Ovary (tissue), 9 donors: ENCODE results near the gene FBXO4. TPM values are rescaled to one million over a fixed set of nuclear protein-coding genes. Genes with fewer than 3 reads are reported as not detected.

Experiments
- DNase-seq, 5 donors: peaks; one replicate each; pipeline ENCODE4 v3.0.0-alpha.2; 2019 to 2020
- H3K27ac ChIP-seq, 2 donors: fragments of 200-600 bp; one replicate each; pipeline versions ENCODE4 v1.5.1 to v1.8.0; 2019 to 2022
- H3K27me3 ChIP-seq: fragments of 200-600 bp; one replicate; pipeline ENCODE4 v1.8.0; 2022
- H3K36me3 ChIP-seq: fragments of 200-600 bp; sonication (generic); one replicate; pipeline ENCODE4 v1.5.1; 2019
- H3K4me1 ChIP-seq: one replicate; pipeline ENCODE4 v1.8.1; 2013; ENCODE audit warnings: mild to moderate bottlenecking, moderate library complexity; ENCODE audit not compliant: insufficient read depth
- H3K4me3 ChIP-seq: fragments of 200-600 bp; sonication (generic); one replicate; pipeline ENCODE4 v1.5.1; 2017
- H3K9me3 ChIP-seq, 2 donors: fragments of 200-600 bp in 1 of 2; sonication (generic) in 1 of 2; one replicate each; pipeline versions ENCODE4 v1.5.1 to v1.8.1; 2013 to 2019; ENCODE audit warnings: mild to moderate bottlenecking in 1 of 2, moderate library complexity in 1 of 2
- CTCF ChIP-seq, 3 donors: fragments of 450-650 bp in 2 of 3; fragments of 200-600 bp in 1 of 3; IDR thresholded peaks; one replicate each; pipeline versions ENCODE4 v1.5.1 to v1.8.0; 2016 to 2022; ENCODE audit warnings: antibody characterized with exemption in 3 of 3, mild to moderate bottlenecking in 1 of 3
- EP300 ChIP-seq: sonication (generic); formaldehyde crosslinking; IDR thresholded peaks from one replicate; pipeline ENCODE4 v1.6.1; 2017; ENCODE audit warnings: antibody characterized with exemption
- POLR2A ChIP-seq: fragments of 450-650 bp; IDR thresholded peaks from one replicate; pipeline ENCODE4 v1.6.1; 2017; ENCODE audit warnings: antibody characterized with exemption, mild to moderate bottlenecking, moderate library complexity
- WGBS, 3 donors: extraction: QIAGEN DNeasy Blood & Tissue Kit in 1 of 3; methylation state at CpG; one replicate each; pipeline versions ENCODE4 v1.1.5 to v1.1.7; 2013 to 2017; 5-methylcytosine and 5-hydroxymethylcytosine counted together
- intact Hi-C, 4 donors: fragments of 100-400 bp; cut with DNase I; formaldehyde crosslinking; loops; one replicate each; pipeline versions ENCODE4 v1.11.0 to v1.15.1; 2022 to 2023
- polyA plus RNA-seq, 2 donors: library from polyadenylated mRNA; stranded (reverse); fragments of 200-250 nt in 1 of 2; fragments of 350-450 nt in 1 of 2; fragmentation: Illumina TruSeq in 1 of 2; extraction: RNeasy Lipid Tissue Mini Kit (QIAGEN cat#74804) in 1 of 2; gene quantifications; one replicate each; pipeline ENCODE4 v1.2.3, GENCODE V29; 2013 to 2014
- total RNA-seq, 7 donors: library from RNA; depleted of rRNA in 2 of 7; stranded (reverse); fragments of >200 nt in 2 of 7; fragmentation: NEBNext Ultra II Directional in 3 of 7; extraction: Animal tissue kit (Norgen Biotek cat#: 25700) in 3 of 7; gene quantifications; one replicate each; pipeline versions ENCODE4 v1.1.0 to v1.2.4, GENCODE V29; 2016 to 2023
- donor health status: DM: no; HTN: no; CAD: no; lungs with moderate emphysema.
- donor health status: DM: no; HTN: no; CAD: no.
- donor health status: Bipolar disorder and iron deficiency.
- donor health status: DM: yes; HTN: yes; CAD: no.
- donor health status: DM: no; HTN: no; CAD: no.
- donor health status: DM: yes; HTN: yes; CAD: no.

Gene FBXO4
- total and polyA plus RNA-seq, 9 donors = 7.4 to 16.3 (median 8.7) TPM

DNA sequence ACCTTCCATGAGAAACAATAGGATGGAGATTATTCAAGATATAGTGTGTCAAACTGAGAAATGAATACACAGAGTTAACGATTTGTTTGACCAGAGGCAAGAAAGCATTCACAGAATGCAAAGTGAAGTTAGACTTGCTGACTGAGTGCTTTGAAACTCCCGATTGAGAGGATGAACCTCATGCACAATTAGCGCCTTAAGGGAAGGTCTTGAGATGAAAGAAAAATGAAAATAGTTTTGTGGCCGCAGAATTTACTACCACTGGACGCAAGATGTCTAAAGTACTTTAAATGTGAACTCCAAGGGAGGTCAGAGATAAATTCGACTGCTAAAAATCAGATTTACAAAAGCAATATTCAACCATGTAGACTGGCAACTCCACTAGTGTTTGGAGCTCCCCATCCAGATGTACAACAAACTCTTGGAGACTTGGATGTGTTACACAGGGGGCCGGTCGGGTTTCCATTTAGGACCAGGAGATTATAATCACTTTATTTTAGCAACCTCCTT is 21.6 kb upstream of the FBXO4 start:
- DNase-seq = no peak
- 28 to 31% (median 29%) methylated on average over 8 of the region's 8 CpGs for WGBS, 3 donors
- Histone ChIP-seq H3K4me3 (peak overlapping the region; percentile 35), H3K4me1 (peaks cover 2% of the 10 kb centered on the region), H3K9me3 (no peaks in the 10 kb centered on the region), H3K27me3 (no peaks in the 10 kb centered on the region), H3K36me3 (no peaks in the 10 kb centered on the region), H3K27ac (peak overlapping the region; percentile 84 to 94)
- TF ChIP-seq EP300 = no peak
- TF ChIP-seq CTCF (IDR thresholded peaks at IDR 0.05) = no peak
- no peak for TF ChIP-seq POLR2A
- intact Hi-C loops = no loop called here

DNA sequence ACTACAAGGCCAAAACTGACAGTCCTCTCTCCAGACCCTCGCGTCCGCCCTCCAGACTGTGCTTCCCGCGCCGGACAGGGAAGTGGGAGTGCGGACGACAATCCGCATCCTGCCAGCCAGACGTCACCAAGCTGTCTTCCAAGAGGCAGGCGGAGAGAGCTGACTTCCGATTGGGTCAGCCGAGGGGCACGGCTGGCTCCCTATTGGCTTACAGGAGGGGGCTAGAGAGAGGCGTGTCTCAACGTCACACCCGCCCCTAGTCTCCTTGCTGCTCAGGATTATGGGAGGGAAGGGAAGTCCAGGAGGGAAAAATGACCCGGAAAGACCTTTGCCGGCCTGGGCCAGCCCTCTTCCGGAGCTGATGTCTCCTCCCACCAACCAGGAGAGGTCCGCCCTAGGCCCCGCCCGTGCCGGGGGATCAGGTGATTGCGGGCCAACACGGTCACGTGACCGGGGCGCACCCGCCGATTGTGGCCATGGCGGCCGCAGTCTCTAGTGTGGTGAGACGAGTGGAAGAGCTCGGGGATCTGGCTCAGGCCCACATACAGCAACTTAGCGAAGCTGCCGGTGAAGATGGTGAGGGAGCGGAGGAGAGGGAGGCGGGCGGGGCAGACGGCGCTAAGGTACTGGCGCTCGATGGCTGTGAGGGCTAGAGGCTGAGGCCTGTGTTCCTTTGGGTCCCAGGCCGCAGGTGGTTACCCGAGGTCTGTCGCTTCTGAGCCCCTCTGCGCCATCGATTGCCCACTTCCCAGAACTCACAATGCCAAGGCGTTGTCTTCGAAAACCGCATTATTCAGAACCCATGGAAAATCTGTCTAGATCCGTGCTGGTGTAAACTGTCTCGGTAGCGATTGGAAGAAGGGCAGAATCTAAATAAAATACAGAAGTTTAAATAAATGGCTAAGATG is 20.9 kb upstream of the FBXO4 start, which contains the start of gene RIMOC1:
Gene RIMOC1 (plus strand): TSS at position 453 of the 908 bp plus-strand sequence. CDS start 24 bp downstream, at position 477.
- no peaks in the 10 kb centered on the region for H3K27me3 ChIP-seq
- H3K36me3 ChIP-seq = no peaks in the 10 kb centered on the region
- no peaks in the 10 kb centered on the region for H3K9me3 ChIP-seq
- peak within 1 kb of the TSS; percentile 84 to 94 for H3K27ac ChIP-seq
- TF ChIP-seq CTCF (IDR thresholded peaks at IDR 0.05) (no peak), EP300 (no peak), POLR2A (peak; percentile 94)
- WGBS, 3 donors = 0 to 1% (median 1%) methylated on average over 52 to 55 of the region's 55 CpGs
- intact Hi-C loops = no loop called here
- H3K4me3 ChIP-seq = peak within 1 kb of the TSS; percentile 86
- peaks cover 2% of the 10 kb centered on the region for H3K4me1 ChIP-seq
- peak; percentile 98 to 99 (median 98) for DNase-seq

GRCh38 chr5:41906151-41906550 is 18.9 kb upstream of the FBXO4 start:
- 85 to 90% (median 86%) methylated on average over 2 of the region's 2 CpGs for WGBS, 3 donors
- Histone ChIP-seq H3K36me3 (no peaks in the 10 kb centered on the region), H3K27ac (no peak overlapping the region), H3K9me3 (no peaks in the 10 kb centered on the region), H3K4me3 (no peak overlapping the region), H3K4me1 (peaks cover 2% of the 10 kb centered on the region), H3K27me3 (no peaks in the 10 kb centered on the region)
- no peak for DNase-seq
- intact Hi-C loops = no loop called here
- TF ChIP-seq POLR2A = no peak
- TF ChIP-seq CTCF (IDR thresholded peaks at IDR 0.05) = no peak
- TF ChIP-seq EP300 = no peak

- Histone ChIP-seq H3K27ac (no peak overlapping the region), H3K9me3 (no peaks in the 10 kb centered on the region), H3K27me3 (no peaks in the 10 kb centered on the region), H3K4me3 (no peak overlapping the region), H3K36me3 (no peaks in the 10 kb centered on the region), H3K4me1 (peaks cover 2% of the 10 kb centered on the region)
- intact Hi-C loops = no loop called here
- no peak for DNase-seq
- WGBS, 3 donors = 82 to 86% (median 86%) methylated on average over 4 of the region's 4 CpGs
- TF ChIP-seq EP300 (no peak), CTCF (IDR thresholded peaks at IDR 0.05) (no peak), POLR2A (no peak)
These were observed 16.6 kb upstream of the FBXO4 start for GRCh38 chr5:41908374-41909079.
